H1 (cell line): Measurements from ENCODE around the gene CACNA1E. TPM values are rescaled to one million over a fixed set of nuclear protein-coding genes. Genes with fewer than 3 reads are reported as not detected.

ENCODE experiments used
- CTCF ChIA-PET: fragments of 300-600 bp; sonication (Branson Sonifier 250); formaldehyde crosslinking; loops from one replicate; lab custom pipeline; 2021; ENCODE audit not compliant: partially characterized antibody; lab: Charles Lee
- POLR2A ChIA-PET: fragments of 300-600 bp; sonication (Branson Sonifier 250); formaldehyde crosslinking; loops from one replicate; lab custom pipeline; 2021; ENCODE audit warnings: inconsistent platforms; ENCODE audit not compliant: partially characterized antibody; lab: Charles Lee
- DNase-seq, 2 experiments: peaks; one replicate each; pipeline versions ENCODE4 v3.0.0 to v3.0.0-alpha.2; 2010 to 2022; ENCODE audit warnings: low spot score in 2 of 2, low read depth in 1 of 2, mixed read lengths in 1 of 2
- FAIRE-seq: peaks from 2 replicates; lab custom pipeline; 2011; peaks lifted over from hg19 to GRCh38; lab: Jason Lieb, UNC
- H2AFZ ChIP-seq: 2 replicates; pipeline ENCODE4 v1.8.1; 2012; ENCODE audit warnings: low read length, inconsistent platforms
- H2AK5ac ChIP-seq: 2 replicates; pipeline ENCODE4 v1.6.1; 2013; ENCODE audit warnings: low read depth, low read length
- H2BK120ac ChIP-seq: replicated peaks from 2 replicates; pipeline ENCODE3; 2013; ENCODE audit warnings: low read depth, low read length, inconsistent platforms
- H2BK12ac ChIP-seq: 2 replicates; pipeline ENCODE4 v1.6.1; 2013; ENCODE audit warnings: low read depth, low read length
- H2BK15ac ChIP-seq: 2 replicates; pipeline ENCODE4 v1.6.1; 2013; ENCODE audit warnings: low read length
- H2BK20ac ChIP-seq: 2 replicates; pipeline ENCODE4 v1.6.1; 2013; ENCODE audit warnings: low read length
- H2BK5ac ChIP-seq: 2 replicates; pipeline ENCODE4 v1.6.1; 2013; ENCODE audit warnings: low read depth, low read length
- H3K14ac ChIP-seq: 2 replicates; pipeline ENCODE4 v1.6.1; 2013; ENCODE audit warnings: inconsistent platforms; ENCODE audit not compliant: insufficient read length
- H3K18ac ChIP-seq: 2 replicates; pipeline ENCODE4 v1.6.1; 2013; ENCODE audit warnings: low read length; ENCODE audit errors: extremely low read depth
- H3K23ac ChIP-seq: 2 replicates; pipeline ENCODE4 v1.6.1; 2013; ENCODE audit warnings: inconsistent platforms; ENCODE audit not compliant: insufficient read length
- H3K23me2 ChIP-seq: 2 replicates; pipeline ENCODE4 v1.6.1; 2013; ENCODE audit warnings: low read depth, low read length
- H3K27ac ChIP-seq: 2 replicates; pipeline ENCODE4 v1.6.1; 2011; ENCODE audit warnings: low read depth, low read length, inconsistent platforms
- H3K27me3 ChIP-seq, 4 experiments: replicated peaks in 1 of 4; 1 replicate in 1 of 4; 2 replicates in 3 of 4; pipeline versions ENCODE4 v1.6.1 to v1.8.1; 2011 to 2013; ENCODE audit warnings: low read length in 3 of 4, mild to moderate bottlenecking in 3 of 4, inconsistent platforms in 2 of 4, mixed read lengths in 2 of 4, moderate library complexity in 1 of 4; ENCODE audit not compliant: control insufficient read depth in 3 of 4, insufficient read depth in 3 of 4; ENCODE audit errors: extremely low read depth in 1 of 4
- H3K36me3 ChIP-seq, 4 experiments: 2 replicates each; pipeline versions ENCODE4 v1.6.1 to v1.8.1; 2011 to 2013; ENCODE audit warnings: mild to moderate bottlenecking in 4 of 4, low read length in 3 of 4, moderate library complexity in 2 of 4, control low read depth in 1 of 4, inconsistent platforms in 1 of 4; ENCODE audit not compliant: insufficient read depth in 4 of 4, control insufficient read depth in 2 of 4
- H3K4ac ChIP-seq: replicated peaks from 2 replicates; pipeline ENCODE3; 2013; ENCODE audit warnings: low read length, low read depth, mixed read lengths, inconsistent platforms; ENCODE audit not compliant: insufficient read length
- H3K4me1 ChIP-seq, 4 experiments: replicated peaks in 1 of 4; 1 replicate in 1 of 4; 2 replicates in 3 of 4; pipeline versions ENCODE4 v1.6.1 to v1.8.1; 2011 to 2013; ENCODE audit warnings: low read length in 3 of 4, inconsistent platforms in 2 of 4, mixed read lengths in 1 of 4; ENCODE audit not compliant: insufficient read depth in 4 of 4, control insufficient read depth in 3 of 4
- H3K4me2 ChIP-seq, 2 experiments: 2 replicates each; pipeline versions ENCODE4 v1.6.1 to v1.8.1; 2011 to 2013; ENCODE audit warnings: low read depth in 2 of 2, low read length in 2 of 2, control low read depth in 1 of 2, inconsistent platforms in 1 of 2, mild to moderate bottlenecking in 1 of 2; ENCODE audit not compliant: insufficient read depth in 1 of 2
- H3K4me3 ChIP-seq, 4 experiments: fragments of 200-600, 300-600 bp in 1 of 4; sonication (generic), shearing (Covaris generic), sonication (Bioruptor Twin) in 1 of 4; 2 replicates each; pipeline versions ENCODE4 v1.5.1 to v1.8.1; 2011 to 2016; ENCODE audit warnings: low read length in 4 of 4, low read depth in 3 of 4, control low read depth in 2 of 4, inconsistent platforms in 2 of 4, mild to moderate bottlenecking in 2 of 4, mixed read lengths in 1 of 4, moderate library complexity in 1 of 4; ENCODE audit not compliant: insufficient read depth in 2 of 4; ENCODE audit errors: extremely low read depth in 1 of 4
- H3K56ac ChIP-seq: replicated peaks from 2 replicates; pipeline ENCODE3; 2013; ENCODE audit warnings: low read depth, mild to moderate bottlenecking, mixed read lengths, low read length, inconsistent platforms; ENCODE audit not compliant: insufficient read length
- H3K79me1 ChIP-seq: 2 replicates; pipeline ENCODE4 v1.6.1; 2013; ENCODE audit warnings: low read depth, low read length, control low read depth
- H3K79me2 ChIP-seq, 2 experiments: 2 replicates each; pipeline versions ENCODE4 v1.6.1 to v1.8.1; 2012 to 2013; ENCODE audit warnings: low read length in 2 of 2, mild to moderate bottlenecking in 2 of 2, inconsistent platforms in 1 of 2; ENCODE audit not compliant: insufficient read depth in 2 of 2, control insufficient read depth in 1 of 2
- H3K9ac ChIP-seq, 4 experiments: replicated peaks in 1 of 4; 1 replicate in 1 of 4; 2 replicates in 3 of 4; pipeline versions ENCODE4 v1.6.1 to v1.8.1; 2011 to 2013; ENCODE audit warnings: low read depth in 3 of 4, low read length in 3 of 4, control low read depth in 2 of 4, mild to moderate bottlenecking in 2 of 4, moderate library complexity in 2 of 4, inconsistent platforms in 1 of 4; ENCODE audit errors: extremely low read depth in 1 of 4
- H3K9me3 ChIP-seq, 2 experiments: 2 replicates each; pipeline versions ENCODE4 v1.6.1 to v1.8.1; 2012 to 2013; ENCODE audit warnings: mild to moderate bottlenecking in 2 of 2, moderate library complexity in 2 of 2, control low read depth in 1 of 2, inconsistent platforms in 1 of 2, low read depth in 1 of 2, low read length in 1 of 2, mixed read lengths in 1 of 2; ENCODE audit not compliant: insufficient read depth in 2 of 2
- H4K20me1 ChIP-seq, 2 experiments: replicated peaks in 1 of 2; 2 replicates each; pipeline versions ENCODE3 to v1.8.1; 2011 to 2013; ENCODE audit warnings: inconsistent platforms in 2 of 2, low read length in 2 of 2, mild to moderate bottlenecking in 1 of 2; ENCODE audit not compliant: insufficient read depth in 2 of 2, control insufficient read depth in 1 of 2
- H4K5ac ChIP-seq: 2 replicates; pipeline ENCODE4 v1.6.1; 2013; ENCODE audit warnings: low read length, low read depth, mixed read lengths, inconsistent platforms; ENCODE audit not compliant: insufficient read length
- H4K8ac ChIP-seq: 2 replicates; pipeline ENCODE4 v1.8.0; 2013; ENCODE audit warnings: mild to moderate bottlenecking, moderate library complexity, low read length, inconsistent platforms; ENCODE audit not compliant: insufficient read depth; ENCODE audit errors: extremely low read depth
- H4K91ac ChIP-seq: replicated peaks from 2 replicates; pipeline ENCODE3; 2013; ENCODE audit warnings: low read length, mixed read lengths, inconsistent platforms; ENCODE audit not compliant: insufficient read length
- CHD2 ChIP-seq: IDR thresholded peaks from 2 replicates; pipeline ENCODE4 v1.6.1; 2012; ENCODE audit warnings: low read length, improper control_type of control experiment
- EP300 ChIP-seq, 2 experiments: IDR thresholded peaks; 1 replicate in 1 of 2; 2 replicates in 1 of 2; pipeline ENCODE4 v1.6.1; 2011 to 2012; ENCODE audit warnings: low read depth in 2 of 2, low read length in 2 of 2, mild to moderate bottlenecking in 2 of 2, borderline replicate concordance in 1 of 2, inconsistent platforms in 1 of 2, moderate library complexity in 1 of 2
- KDM5A ChIP-seq: fragments of 200-600 bp; IDR thresholded peaks from 2 replicates; pipeline ENCODE4 v1.7.1; 2012; ENCODE audit warnings: mild to moderate bottlenecking, low read length, inconsistent platforms, mixed read lengths
- NRF1 ChIP-seq: IDR thresholded peaks from 2 replicates; pipeline ENCODE4 v1.6.1; 2011; ENCODE audit warnings: mild to moderate bottlenecking, low read depth, low read length, improper control_type of control experiment
- YY1 ChIP-seq: IDR thresholded peaks from 2 replicates; pipeline ENCODE4 v1.6.1; 2011; ENCODE audit warnings: low read depth, mild to moderate bottlenecking, low read length
- WGBS, 2 experiments: shearing (Covaris generic) in 1 of 2; methylation state at CpG; one replicate each; pipeline versions ENCODE4 v1.1.6 to v1.1.7; 2013 to 2015; ENCODE audit warnings: low lambda C conversion rate in 2 of 2, mixed read lengths in 2 of 2, inconsistent platforms in 1 of 2, low coverage in 1 of 2, missing lambda C conversion rate in 1 of 2; ENCODE audit not compliant: insufficient replicate concordance in 2 of 2, insufficient coverage in 1 of 2, insufficient read length in 1 of 2; ENCODE audit errors: extremely low coverage in 1 of 2, missing lambda C conversion rate in 1 of 2; 5-methylcytosine and 5-hydroxymethylcytosine counted together
- polyA plus RNA-seq, 7 experiments: library from polyadenylated mRNA; depleted of rRNA in 3 of 7; stranded (reverse) in 5 of 7; unstranded in 2 of 7; fragments of >200 nt in 5 of 7; fragments of 200-250 nt in 2 of 7; gene quantifications; 1 replicate in 5 of 7; 2 replicates in 1 of 7; 4 replicates in 1 of 7; pipeline versions ENCODE4 v1.2.1 to v1.2.3, GENCODE V29; 2011 to 2013; ENCODE audit warnings: missing spikeins in 2 of 7, mixed read lengths in 2 of 7
- total RNA-seq: library from RNA; stranded (reverse); fragmentation: NEBNext Ultra II Directional; extraction: Animal tissue kit (Norgen Biotek cat#: 25700); gene quantifications from 2 replicates; pipeline ENCODE4 v1.2.1, GENCODE V29; 2021

CACNA1E gene
- total and polyA plus RNA-seq, 2 of the 8 experiments (the other 6 are each of a cell fraction or from before 2014, with no cell fraction given) = 0.98 to 1.3 TPM

DNA sequence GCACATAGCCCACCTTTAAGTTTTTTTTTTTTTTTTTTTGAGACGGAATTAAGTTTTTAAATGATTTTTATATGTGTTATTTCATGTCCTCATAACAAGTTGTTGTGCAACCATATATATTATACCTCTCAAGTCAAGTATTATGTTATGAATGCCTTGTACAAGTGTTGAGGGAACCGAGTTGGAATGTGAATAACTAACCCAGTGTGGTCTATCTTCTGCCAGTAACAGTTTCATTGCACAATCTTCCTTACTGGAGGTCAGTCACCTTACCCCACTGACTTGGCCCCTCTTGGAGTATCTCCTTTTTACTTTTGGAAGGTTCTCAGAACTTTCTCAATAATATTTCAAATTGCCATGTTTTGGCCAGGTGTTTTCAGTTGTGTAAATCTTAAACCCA is 201.9 kb downstream of the CACNA1E start:
- FAIRE-seq = no peak
- CTCF ChIA-PET = no interaction called here

More for the DNA sequence above, 201.9 kb downstream of the CACNA1E start:
- H3K4me2 ChIP-seq = no peak overlapping the region
- H3K27ac ChIP-seq = no peak overlapping the region
- H4K5ac ChIP-seq = no peak overlapping the region
- TF ChIP-seq YY1 (no peak), NRF1 (no peak), CHD2 (no peak), KDM5A (no peak), EP300 (IDR thresholded peaks at IDR 0.05; ENCODE audit: borderline replicate concordance in 1 of 2, low read depth in 2 of 2, low read length in 2 of 2) (no peak)
- POLR2A ChIA-PET = no interaction called here
- no peaks in the 10 kb centered on the region for H3K79me2 ChIP-seq
- H3K18ac ChIP-seq = no peak overlapping the region
- DNase-seq = no peak
- H4K8ac ChIP-seq = no peak overlapping the region
- no peaks in the 10 kb centered on the region for H3K36me3 ChIP-seq
- H4K20me1 ChIP-seq = no peaks in the 10 kb centered on the region
- H2AFZ ChIP-seq = no peak overlapping the region
- H3K23me2 ChIP-seq = no peaks in the 10 kb centered on the region
- H2BK12ac ChIP-seq = no peak overlapping the region
- no peak overlapping the region for H2BK120ac ChIP-seq
- no peaks in the 10 kb centered on the region for H3K79me1 ChIP-seq
- no peak overlapping the region for H2BK15ac ChIP-seq
- no peaks in the 10 kb centered on the region for H3K27me3 ChIP-seq
- H3K9ac ChIP-seq = no peak overlapping the region
- H3K4me3 ChIP-seq = no peak overlapping the region
- no peaks in the 10 kb centered on the region for H3K4me1 ChIP-seq
- H3K56ac ChIP-seq = no peak overlapping the region
- WGBS, 2 experiments = 85% methylated on average over 2 of the region's 2 CpGs; no CpG with 5 or more reads in 1 of the 2 experiments
- H3K23ac ChIP-seq = no peak overlapping the region
- no peak overlapping the region for H3K4ac ChIP-seq
- no peaks in the 10 kb centered on the region for H3K9me3 ChIP-seq
- H2AK5ac ChIP-seq = no peak overlapping the region
- no peak overlapping the region for H2BK20ac ChIP-seq
- H2BK5ac ChIP-seq = no peak overlapping the region
- H3K14ac ChIP-seq = no peak overlapping the region
- H4K91ac ChIP-seq = no peak overlapping the region
